Keratinocyte (primary cell): ENCODE results near the gene PABPC5. TPM values are rescaled to one million over a fixed set of nuclear protein-coding genes. Genes with fewer than 3 reads are reported as not detected.

Experiments
- DNase-seq: peaks from one replicate; pipeline ENCODE4 v3.0.0-alpha.2; 2011; ENCODE audit warnings: low read depth, missing footprints, low spot score
- FAIRE-seq: peaks from 2 replicates; lab custom pipeline; 2011; peaks lifted over from hg19 to GRCh38; lab: Jason Lieb, UNC
- H2AFZ ChIP-seq: 2 replicates; pipeline ENCODE4 v1.6.0; 2012; ENCODE audit warnings: low read length, control low read depth, inconsistent platforms; ENCODE audit not compliant: control insufficient read depth
- H3K27ac ChIP-seq: 2 replicates; pipeline ENCODE4 v1.5.1; 2011; ENCODE audit warnings: low read length; ENCODE audit not compliant: control insufficient read depth, insufficient read depth
- H3K27me3 ChIP-seq: 3 replicates; pipeline ENCODE4 v1.6.0; 2011; ENCODE audit warnings: low read length; ENCODE audit not compliant: control insufficient read depth, insufficient read depth; ENCODE audit errors: extremely low read depth
- H3K36me3 ChIP-seq, 2 experiments: 2 replicates in 1 of 2; 3 replicates in 1 of 2; pipeline ENCODE4 v1.5.1; 2011; ENCODE audit warnings: low read length in 2 of 2, mild to moderate bottlenecking in 1 of 2; ENCODE audit not compliant: control insufficient read depth in 2 of 2, insufficient read depth in 2 of 2; ENCODE audit errors: extremely low read depth in 1 of 2
- H3K4me1 ChIP-seq: 3 replicates; pipeline ENCODE4 v1.5.1; 2011; ENCODE audit warnings: low read length; ENCODE audit not compliant: control insufficient read depth, insufficient read depth; ENCODE audit errors: extremely low read depth
- H3K4me2 ChIP-seq: 3 replicates; pipeline ENCODE4 v1.6.0; 2011; ENCODE audit warnings: low read depth, low read length; ENCODE audit not compliant: control insufficient read depth, insufficient read depth; ENCODE audit errors: extremely low read depth
- H3K4me3 ChIP-seq, 3 experiments: fragments of 200-600 bp in 1 of 3; sonication (generic) in 1 of 3; 2 replicates in 2 of 3; 3 replicates in 1 of 3; pipeline ENCODE4 v1.5.1; 2011 to 2016; ENCODE audit warnings: low read length in 3 of 3, mild to moderate bottlenecking in 3 of 3, control low read depth in 2 of 3, inconsistent platforms in 1 of 3, low read depth in 1 of 3, mixed read lengths in 1 of 3, mixed run types in 1 of 3, moderate library complexity in 1 of 3; ENCODE audit not compliant: control insufficient read depth in 2 of 3, insufficient read depth in 2 of 3; ENCODE audit errors: extremely low read depth in 1 of 3
- H3K79me2 ChIP-seq: 2 replicates; pipeline ENCODE4 v1.6.0; 2012; ENCODE audit warnings: low read length; ENCODE audit not compliant: control insufficient read depth, insufficient read depth
- H3K9ac ChIP-seq: 3 replicates; pipeline ENCODE4 v1.6.0; 2011; ENCODE audit warnings: low read length; ENCODE audit not compliant: control insufficient read depth, insufficient read depth; ENCODE audit errors: extremely low read depth
- H3K9me1 ChIP-seq: 3 replicates; pipeline ENCODE4 v1.6.0; 2011; ENCODE audit warnings: low read length; ENCODE audit not compliant: control insufficient read depth, insufficient read depth; ENCODE audit errors: extremely low read depth
- H3K9me3 ChIP-seq: 2 replicates; pipeline ENCODE4 v1.5.1; 2012; ENCODE audit warnings: low read depth, low read length; ENCODE audit not compliant: control insufficient read depth
- H4K20me1 ChIP-seq: 3 replicates; pipeline ENCODE4 v1.6.0; 2011; ENCODE audit warnings: low read length; ENCODE audit not compliant: control insufficient read depth, insufficient read depth; ENCODE audit errors: extremely low read depth
- CTCF ChIP-seq, 3 experiments: IDR thresholded peaks in 1 of 3; conservative IDR thresholded peaks in 1 of 3; optimal IDR thresholded peaks in 1 of 3; 2 replicates in 2 of 3; 3 replicates in 1 of 3; pipeline versions ENCODE3 to v1.5.1; 2011; ENCODE audit warnings: low read length in 3 of 3, mild to moderate bottlenecking in 3 of 3, moderate library complexity in 2 of 3, control low read depth in 1 of 3, inconsistent platforms in 1 of 3; ENCODE audit not compliant: insufficient read depth in 2 of 3; ENCODE audit errors: extremely low read depth in 1 of 3
- EZH2 ChIP-seq: IDR thresholded peaks from one replicate; pipeline ENCODE4 v1.6.1; 2012; ENCODE audit warnings: inconsistent platforms, mild to moderate bottlenecking, low read length, moderate library complexity
- dilution Hi-C: fragments of 300-500 bp; cut with MboI; formaldehyde crosslinking; loops from one replicate; pipeline ENCODE4 v1.7.0; 2020; ENCODE audit warnings: low sequenced_read_pairs; ENCODE audit not compliant: extremely low pct_ligation_motif_present
- polyA plus RNA-seq, 5 experiments: library from polyadenylated mRNA; depleted of rRNA in 3 of 5; stranded (reverse) in 3 of 5; stranded (forward) in 1 of 5; unstranded in 1 of 5; fragments of >200 nt; gene quantifications; 1 replicate in 1 of 5; 2 replicates in 3 of 5; 3 replicates in 1 of 5; pipeline versions ENCODE4 v1.2.1 to v1.2.3, GENCODE V29; 2011 to 2012; ENCODE audit warnings: missing spikeins in 2 of 5, low read depth in 1 of 5, low replicate concordance in 1 of 5
- small RNA-seq, 3 experiments: library from RNA; depleted of rRNA; stranded (forward); fragments of <200 nt; gene quantifications; one replicate each; pipeline ENCODE3, GENCODE V24; 2012; ENCODE audit warnings: low read depth in 3 of 3, low replicate concordance in 1 of 3; ENCODE audit not compliant: insufficient read length in 3 of 3

Gene PABPC5
- polyA plus RNA-seq, 1 donor (not counting 4 experiments of a cell fraction or from before 2014, with no cell fraction given): not detected

- FAIRE-seq: no peak
- Histone ChIP-seq H3K4me3 (no peak overlapping the region), H4K20me1 (no peaks in the 10 kb centered on the region), H3K4me2 (no peak overlapping the region), H3K36me3 (no peaks in the 10 kb centered on the region), H3K9me1 (no peaks in the 10 kb centered on the region), H3K79me2 (no peaks in the 10 kb centered on the region), H3K27me3 (no peaks in the 10 kb centered on the region), H3K4me1 (no peaks in the 10 kb centered on the region), H3K9ac (no peak overlapping the region), H3K9me3 (no peaks in the 10 kb centered on the region), H3K27ac (no peak overlapping the region), H2AFZ (no peak overlapping the region)
- dilution Hi-C loops: no loop called here
- peak in 2 of 3 experiments; percentile 22 to 44 for TF ChIP-seq CTCF (optimal IDR thresholded peaks at IDR 0.05 in 1 of 3, IDR thresholded peaks at IDR 0.05 in 1 of 3, conservative IDR thresholded peaks at IDR 0.05 in 1 of 3; ENCODE audit: extremely low read depth in 1 of 3, insufficient read depth in 2 of 3, low read length in 3 of 3)
- no peak for TF ChIP-seq EZH2
- DNase-seq: no peak
Measured at GRCh38 chrX:91414713-91415112, 19.9 kb upstream of the PABPC5 start.

GRCh38 chrX:91435395-91435794 lies 756 bp downstream of the PABPC5 start:
- no peak overlapping the region for H3K27ac ChIP-seq
- H3K4me3 ChIP-seq: no peak overlapping the region

More at GRCh38 chrX:91435395-91435794, 756 bp downstream of the PABPC5 start:
- dilution Hi-C loops: no loop called here
- Histone ChIP-seq H4K20me1 (no peaks in the 10 kb centered on the region), H3K4me2 (no peak overlapping the region), H2AFZ (no peak overlapping the region), H3K9me1 (no peaks in the 10 kb centered on the region), H3K36me3 (no peaks in the 10 kb centered on the region), H3K9me3 (no peaks in the 10 kb centered on the region), H3K9ac (no peak overlapping the region), H3K4me1 (no peaks in the 10 kb centered on the region), H3K79me2 (no peaks in the 10 kb centered on the region), H3K27me3 (no peaks in the 10 kb centered on the region)
- FAIRE-seq (no peak), DNase-seq (no peak)
- TF ChIP-seq CTCF (optimal IDR thresholded peaks at IDR 0.05 in 1 of 3, IDR thresholded peaks at IDR 0.05 in 1 of 3, conservative IDR thresholded peaks at IDR 0.05 in 1 of 3; ENCODE audit: extremely low read depth in 1 of 3, insufficient read depth in 2 of 3, low read length in 3 of 3): no peak
- TF ChIP-seq EZH2: no peak

Small RNA genes lying within 50 kb of the gene (small RNA-seq; reads per million reads assigned to genes)
- 0 reads per million in 3 experiments for gene AL662874.1
